BLaER1 treated with 17β-estradiol and CSF1 and Interleukin-3, amounts not matched to agents 10 nM and 100 nM (cell line): Measurements from ENCODE around the gene HEATR3.

ENCODE experiments used
- H3K27ac ChIP-seq, 11 experiments: shearing (Covaris generic); formaldehyde crosslinking; 2 replicates each; pipeline ENCODE4 v1.8.1; 2022
- H3K27me3 ChIP-seq, 11 experiments: shearing (Covaris generic); formaldehyde crosslinking; 2 replicates each; pipeline ENCODE4 v1.8.1; 2022
- H3K36me3 ChIP-seq, 11 experiments: shearing (Covaris generic); formaldehyde crosslinking; 2 replicates each; pipeline ENCODE4 v1.8.1; 2022
- H3K4me1 ChIP-seq, 10 experiments: shearing (Covaris generic); formaldehyde crosslinking; 2 replicates each; pipeline ENCODE4 v1.8.1; 2022
- H3K4me2 ChIP-seq, 11 experiments: shearing (Covaris generic); formaldehyde crosslinking; 2 replicates each; pipeline ENCODE4 v1.8.1; 2022
- H3K4me3 ChIP-seq, 10 experiments: shearing (Covaris generic); formaldehyde crosslinking; 2 replicates each; pipeline ENCODE4 v1.8.1; 2022
- H3K9ac ChIP-seq, 11 experiments: shearing (Covaris generic); formaldehyde crosslinking; 2 replicates each; pipeline ENCODE4 v1.8.1; 2022
- H3K9me3 ChIP-seq, 11 experiments: shearing (Covaris generic); formaldehyde crosslinking; replicated peaks in 1 of 11; 2 replicates each; pipeline ENCODE4 v1.8.1; 2022
- H4K20me1 ChIP-seq, 11 experiments: shearing (Covaris generic); formaldehyde crosslinking; 2 replicates each; pipeline ENCODE4 v1.8.1; 2022
- Cebpa-rat ChIP-seq, 11 experiments: shearing (Covaris generic); IDR thresholded peaks; 2 replicates each; pipeline ENCODE4 v1.8.1; 2022

HEATR3 gene

DNA sequence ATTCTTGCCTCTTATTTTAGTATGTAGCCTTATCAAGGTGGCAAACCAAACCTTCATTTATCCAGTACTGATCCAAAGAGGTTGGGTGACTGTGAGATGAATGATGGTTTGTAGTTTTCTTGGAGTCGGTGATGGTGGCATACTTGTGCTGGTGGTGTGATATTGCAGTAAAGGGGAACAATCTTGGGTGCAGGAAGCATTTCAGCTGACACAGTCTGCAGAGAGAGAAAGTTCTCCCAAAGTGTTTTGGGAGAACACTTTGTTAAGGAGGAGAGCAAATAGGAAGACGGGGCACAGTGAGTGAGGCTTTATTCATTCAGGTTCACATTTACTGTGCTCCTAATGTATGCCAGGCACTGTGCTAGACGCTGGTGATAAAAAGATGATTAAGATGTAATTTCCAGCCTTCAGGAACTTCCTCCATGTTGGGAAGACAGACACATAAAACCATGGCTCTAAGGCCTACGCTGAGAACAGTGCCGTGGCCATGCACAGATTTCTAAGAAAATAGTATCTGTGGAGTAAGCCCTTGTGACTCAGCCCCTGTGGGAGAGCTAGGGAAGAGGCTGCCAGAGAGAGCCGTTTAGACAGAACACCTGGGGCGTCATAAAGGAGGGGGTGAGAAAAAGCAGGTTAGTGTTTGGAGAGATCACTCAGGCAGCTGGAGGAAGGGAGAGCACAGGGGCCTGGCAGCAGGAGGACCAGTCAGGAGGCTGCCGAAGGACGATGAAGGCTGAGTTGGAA, 13.8 kb downstream of the HEATR3 start:
- TF ChIP-seq Cebpa-rat (IDR thresholded peaks at IDR 0.05), result no peak
- H4K20me1 ChIP-seq, result peaks cover 3 to 71% (median 29%) of the 10 kb centered on the region in 11 experiments; a peak in 18 of 22 replicates
- no peak overlapping the region for H3K4me3 ChIP-seq
- H3K36me3 ChIP-seq, result peaks cover 91 to 100% (median 97%) of the 10 kb centered on the region in 11 experiments
- H3K27ac ChIP-seq, result no peak overlapping the region
- no peaks in the 10 kb centered on the region for H3K27me3 ChIP-seq
- 0 out of 22 replicates have a peak overlapping the region, but pooled peaks of 1 of the 11 experiments have one; percentile 39 for H3K9ac ChIP-seq
- peak overlapping the region in 2 of 11 experiments; percentile 1 to 28; a peak in 2 of 22 replicates for H3K4me2 ChIP-seq
- H3K9me3 ChIP-seq, result no peaks in the 10 kb centered on the region
- H3K4me1 ChIP-seq, result peaks cover 0 to 18% (median 0%) of the 10 kb centered on the region in 10 experiments; a peak in 4 of 20 replicates

DNA sequence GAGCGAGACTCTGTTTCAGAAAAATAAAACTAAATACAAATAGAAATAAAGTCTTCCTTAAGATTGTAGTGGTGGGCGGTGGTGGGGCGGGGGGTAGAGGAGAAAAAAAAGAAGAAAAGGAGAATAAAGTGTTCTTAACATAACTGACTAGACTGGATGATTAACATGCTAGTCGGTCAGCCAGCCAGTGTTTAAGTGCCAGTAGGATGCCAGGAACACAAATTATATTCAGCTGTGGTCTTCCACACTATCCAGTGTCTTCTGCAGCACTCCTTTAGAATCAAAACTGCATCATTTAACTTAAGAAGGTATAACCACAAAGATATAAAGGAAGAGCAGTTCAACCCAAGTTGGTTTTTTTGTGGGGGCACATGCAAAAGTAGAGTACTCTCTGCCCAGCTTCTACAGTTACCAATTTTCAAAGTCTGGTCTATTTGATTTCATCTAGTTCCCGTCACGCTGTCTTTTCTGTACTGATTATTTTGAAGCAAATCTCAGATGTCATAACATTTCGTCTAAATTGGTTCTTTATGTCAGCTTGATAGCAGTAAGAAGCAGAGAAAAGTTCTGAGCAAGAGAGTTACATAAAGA, 15.8 kb downstream of the HEATR3 start:
- Histone ChIP-seq H3K27ac (no peak overlapping the region), H3K4me2 (no peak overlapping the region), H3K27me3 (no peaks in the 10 kb centered on the region), H3K4me1 (peaks cover 0 to 18% (median 0%) of the 10 kb centered on the region in 10 experiments; a peak in 4 of 20 replicates), H3K4me3 (no peak overlapping the region), H3K36me3 (peaks cover 95 to 100% (median 99%) of the 10 kb centered on the region in 11 experiments), H3K9me3 (no peaks in the 10 kb centered on the region), H4K20me1 (peaks cover 3 to 59% (median 33%) of the 10 kb centered on the region in 11 experiments; a peak in 18 of 22 replicates), H3K9ac (no peak overlapping the region)
- no peak for TF ChIP-seq Cebpa-rat (IDR thresholded peaks at IDR 0.05)

DNA sequence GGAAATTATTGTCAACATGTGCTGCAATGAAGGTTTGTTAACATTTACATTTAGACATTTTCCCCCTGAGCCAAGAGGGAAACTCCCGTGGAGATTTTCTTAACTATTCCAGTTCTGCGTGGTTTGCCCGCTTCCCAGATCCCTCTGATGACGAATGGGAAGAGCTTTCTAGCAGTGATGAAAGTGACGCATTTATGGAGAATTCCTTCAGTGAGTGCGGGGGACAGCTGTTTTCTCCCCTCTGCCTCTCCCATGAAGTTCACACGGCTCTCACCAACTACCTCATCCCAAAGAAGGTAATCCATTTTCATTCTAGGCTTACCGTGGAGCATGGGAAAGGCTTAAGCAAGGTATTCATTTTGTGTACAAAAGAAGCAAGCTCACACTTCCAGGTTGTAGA, 18.2 kb downstream of the HEATR3 start:
- no peak overlapping the region for H3K4me3 ChIP-seq
- no peaks in the 10 kb centered on the region for H3K9me3 ChIP-seq
- H3K9ac ChIP-seq, result no peak overlapping the region
- no peak for TF ChIP-seq Cebpa-rat (IDR thresholded peaks at IDR 0.05)
- H3K27me3 ChIP-seq, result no peaks in the 10 kb centered on the region
- no peak overlapping the region for H3K4me2 ChIP-seq
- no peak overlapping the region for H3K27ac ChIP-seq
- peaks cover 7 to 64% (median 35%) of the 10 kb centered on the region in 11 experiments; a peak in 19 of 22 replicates for H4K20me1 ChIP-seq
- H3K36me3 ChIP-seq, result peaks cover 97 to 100% (median 100%) of the 10 kb centered on the region in 11 experiments
- peaks cover 0 to 11% (median 0%) of the 10 kb centered on the region in 10 experiments; a peak in 4 of 20 replicates for H3K4me1 ChIP-seq

DNA sequence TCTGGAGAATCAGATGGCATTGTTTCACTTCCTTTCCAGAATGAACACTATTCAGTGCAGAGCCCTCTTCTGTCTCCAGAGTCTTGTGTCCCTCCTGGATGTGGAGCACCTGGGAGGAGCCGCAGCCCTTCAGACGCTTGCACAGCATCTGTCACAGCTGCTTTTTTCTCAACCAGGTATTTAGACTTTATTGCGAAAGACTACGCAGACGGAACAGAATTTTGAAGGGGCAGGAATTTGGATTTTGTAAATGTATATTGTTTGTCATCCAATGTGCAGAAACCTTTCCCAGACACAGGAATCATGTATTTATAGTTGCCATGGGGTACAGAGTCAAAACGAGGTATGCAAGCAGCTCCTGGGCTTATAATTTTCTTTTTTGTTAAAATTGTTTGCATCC, 20.4 kb downstream of the HEATR3 start:
- Histone ChIP-seq H3K27me3 (no peaks in the 10 kb centered on the region), H3K4me1 (no peaks in the 10 kb centered on the region), H3K9ac (no peak overlapping the region), H3K4me2 (no peak overlapping the region), H3K27ac (no peak overlapping the region), H3K4me3 (no peak overlapping the region), H4K20me1 (peaks cover 4 to 42% (median 17%) of the 10 kb centered on the region in 11 experiments; a peak in 17 of 22 replicates), H3K9me3 (no peaks in the 10 kb centered on the region), H3K36me3 (peaks cover 97 to 100% (median 99%) of the 10 kb centered on the region in 11 experiments)
- TF ChIP-seq Cebpa-rat (IDR thresholded peaks at IDR 0.05), result peak in 4 of 11 experiments; percentile 12 to 64 (median 36); a peak in 4 of 22 replicates

DNA sequence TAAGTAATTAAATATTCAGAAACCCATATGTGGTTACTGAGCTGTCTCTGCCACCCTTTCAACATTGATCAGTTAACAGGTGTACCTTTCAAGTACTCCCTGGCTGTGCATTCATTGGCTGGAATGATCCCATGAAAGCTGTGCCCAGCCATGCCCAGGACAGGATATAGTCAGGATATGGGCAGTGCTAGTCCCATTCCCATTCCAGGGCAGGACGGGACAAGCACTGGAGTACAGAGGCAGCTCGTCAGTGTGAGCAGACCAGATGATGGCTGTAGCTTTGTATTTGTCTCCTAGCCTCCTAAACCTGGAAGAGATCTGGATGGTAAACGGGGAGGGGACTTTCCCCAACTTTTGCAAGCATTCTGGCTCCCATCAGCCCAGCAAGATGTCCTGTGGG, 22.5 kb downstream of the HEATR3 start:
- Histone ChIP-seq H3K27me3 (no peaks in the 10 kb centered on the region), H3K27ac (no peak overlapping the region), H3K9me3 (no peaks in the 10 kb centered on the region), H3K4me1 (peaks cover 1 to 11% (median 3%) of the 10 kb centered on the region in 10 experiments; a peak in 16 of 20 replicates), H3K9ac (no peak overlapping the region), H3K4me3 (no peak overlapping the region), H3K4me2 (no peak overlapping the region), H4K20me1 (peaks cover 3 to 30% (median 9%) of the 10 kb centered on the region in 11 experiments; a peak in 12 of 22 replicates), H3K36me3 (peaks cover 80 to 100% (median 89%) of the 10 kb centered on the region in 11 experiments)
- no peak for TF ChIP-seq Cebpa-rat (IDR thresholded peaks at IDR 0.05)

DNA sequence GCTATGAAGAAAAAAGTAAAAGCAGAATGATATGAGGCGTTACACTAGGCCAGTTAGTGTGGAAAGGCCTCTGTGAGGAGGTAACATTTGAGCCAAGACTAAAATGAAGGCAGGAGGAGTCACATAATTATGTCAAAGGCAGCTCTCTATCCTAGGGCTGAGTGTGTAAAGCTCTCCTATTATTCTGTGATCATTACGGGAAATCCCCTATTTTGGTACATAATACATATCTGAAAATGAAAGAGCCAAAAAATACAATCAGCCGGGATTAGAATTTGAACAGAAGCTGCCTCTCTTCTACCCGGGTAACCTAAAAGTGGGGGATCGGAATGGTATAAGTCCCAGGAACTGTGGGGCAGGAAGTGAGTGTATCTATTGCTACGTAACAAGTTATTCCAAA, 27.1 kb downstream of the HEATR3 start:
- H4K20me1 ChIP-seq, result peaks cover 0 to 18% (median 5%) of the 10 kb centered on the region in 11 experiments; a peak in 8 of 22 replicates
- H3K36me3 ChIP-seq, result peaks cover 67 to 100% (median 85%) of the 10 kb centered on the region in 11 experiments
- no peak overlapping the region for H3K4me3 ChIP-seq
- peak overlapping the region in 3 of 11 experiments; percentile 40 to 65 (median 49); a peak in 4 of 22 replicates for H3K27ac ChIP-seq
- no peaks in the 10 kb centered on the region for H3K9me3 ChIP-seq
- peaks cover 7 to 25% (median 12%) of the 10 kb centered on the region in 10 experiments; a peak in 18 of 20 replicates for H3K4me1 ChIP-seq
- no peaks in the 10 kb centered on the region for H3K27me3 ChIP-seq
- no peak for TF ChIP-seq Cebpa-rat (IDR thresholded peaks at IDR 0.05)
- H3K4me2 ChIP-seq, result peak overlapping the region in 3 of 11 experiments; percentile 50 to 83 (median 75); a peak in 5 of 22 replicates
- 0 out of 22 replicates have a peak overlapping the region, but pooled peaks of 1 of the 11 experiments have one; percentile 4 for H3K9ac ChIP-seq

DNA sequence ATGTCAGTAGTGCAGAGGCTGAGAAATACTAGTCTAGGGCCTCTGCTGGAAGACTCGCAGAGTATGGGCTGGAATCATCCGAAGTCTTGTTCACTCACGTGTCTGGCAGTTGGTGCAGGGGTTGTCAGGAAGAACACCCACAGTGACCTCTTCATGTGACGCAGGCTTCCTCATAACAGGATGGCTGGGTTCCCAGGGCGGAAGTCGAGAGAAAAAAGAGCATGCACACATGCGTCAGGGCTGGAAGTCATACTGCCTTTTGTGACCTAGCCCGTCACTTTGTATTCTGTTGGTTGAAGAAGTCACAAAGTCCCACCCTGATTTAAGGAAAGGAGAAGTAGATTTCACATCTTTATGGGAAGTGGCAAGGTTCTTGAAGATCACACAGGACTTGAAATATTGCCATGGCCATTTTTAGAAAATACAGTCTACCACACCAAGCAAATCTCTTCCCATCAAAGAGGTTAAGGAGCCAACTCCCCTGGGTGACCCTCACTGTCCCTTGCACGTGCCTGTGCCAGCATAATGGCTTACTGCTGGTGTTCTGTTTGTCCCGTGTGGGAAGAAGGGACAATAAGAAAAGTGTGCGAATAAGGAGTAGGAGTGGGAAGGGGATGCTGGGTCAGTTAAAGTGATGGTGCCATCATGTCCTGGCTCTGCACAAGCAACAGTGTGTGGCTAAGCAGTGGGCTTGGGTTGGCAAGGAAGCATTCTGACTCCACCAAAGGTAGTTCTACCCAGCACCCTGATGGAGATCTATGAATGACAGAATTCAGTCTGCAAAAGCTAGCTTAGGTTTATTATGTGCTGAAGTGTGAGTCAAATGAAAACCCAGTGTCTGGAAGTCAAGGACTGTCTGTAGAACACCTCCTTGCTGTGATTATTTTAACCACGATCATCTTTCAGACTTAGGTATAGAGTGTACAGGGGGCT, 28.1 kb downstream of the HEATR3 start:
- peak overlapping the region in 7 of 11 experiments; percentile 1 to 83 (median 50); a peak in 12 of 22 replicates for H3K4me2 ChIP-seq
- H3K9ac ChIP-seq, result peak overlapping the region in 1 of 11 experiments; percentile 32; a peak in 1 of 22 replicates
- no peak for TF ChIP-seq Cebpa-rat (IDR thresholded peaks at IDR 0.05)
- H4K20me1 ChIP-seq, result peaks cover 0 to 12% (median under 1%) of the 10 kb centered on the region in 11 experiments; a peak in 5 of 22 replicates
- H3K36me3 ChIP-seq, result peaks cover 59 to 100% (median 83%) of the 10 kb centered on the region in 11 experiments
- peak overlapping the region in 6 of 11 experiments; percentile 3 to 65 (median 44); a peak in 8 of 22 replicates for H3K27ac ChIP-seq
- no peak overlapping the region for H3K4me3 ChIP-seq
- H3K27me3 ChIP-seq, result no peaks in the 10 kb centered on the region
- no peaks in the 10 kb centered on the region for H3K9me3 ChIP-seq
- H3K4me1 ChIP-seq, result peaks cover 7 to 25% (median 12%) of the 10 kb centered on the region in 10 experiments; a peak in 18 of 20 replicates

DNA sequence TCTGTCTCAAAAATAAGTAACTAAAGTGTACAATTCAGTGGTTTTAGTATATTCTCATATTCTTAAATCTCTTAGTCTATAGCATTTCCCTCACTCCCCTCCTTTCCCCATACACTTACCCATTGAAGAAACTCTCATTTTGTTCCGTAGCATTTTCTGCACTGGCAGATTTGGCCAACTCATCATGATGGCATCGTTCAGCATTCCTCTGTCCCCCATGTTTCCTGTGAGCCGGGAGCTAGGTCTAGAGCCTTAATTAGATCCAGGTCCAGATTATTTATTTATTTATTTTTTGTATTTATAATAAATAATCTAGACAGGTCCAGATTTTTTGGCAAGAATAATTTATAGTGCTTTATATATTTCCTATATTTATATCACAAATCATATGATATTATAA, 31.0 kb downstream of the HEATR3 start:
- Histone ChIP-seq H3K9ac (no peak overlapping the region), H3K9me3 (no peaks in the 10 kb centered on the region), H3K4me2 (no peak overlapping the region), H3K4me1 (peaks cover 7 to 25% (median 12%) of the 10 kb centered on the region in 10 experiments; a peak in 18 of 20 replicates), H4K20me1 (peaks cover 0 to 12% (median 0%) of the 10 kb centered on the region in 11 experiments; a peak in 2 of 22 replicates), H3K36me3 (peaks cover 65 to 100% (median 86%) of the 10 kb centered on the region in 11 experiments), H3K27me3 (no peaks in the 10 kb centered on the region), H3K27ac (no peak overlapping the region), H3K4me3 (no peak overlapping the region)
- no peak for TF ChIP-seq Cebpa-rat (IDR thresholded peaks at IDR 0.05)
